ENCODE data around the gene STARD8.
"Not testable (repeated sequence)": the region's sequence is repeated elsewhere in the genome, so short reads cannot be mapped to it uniquely, and the experiment has no call there.

STARD8 gene

DNA sequence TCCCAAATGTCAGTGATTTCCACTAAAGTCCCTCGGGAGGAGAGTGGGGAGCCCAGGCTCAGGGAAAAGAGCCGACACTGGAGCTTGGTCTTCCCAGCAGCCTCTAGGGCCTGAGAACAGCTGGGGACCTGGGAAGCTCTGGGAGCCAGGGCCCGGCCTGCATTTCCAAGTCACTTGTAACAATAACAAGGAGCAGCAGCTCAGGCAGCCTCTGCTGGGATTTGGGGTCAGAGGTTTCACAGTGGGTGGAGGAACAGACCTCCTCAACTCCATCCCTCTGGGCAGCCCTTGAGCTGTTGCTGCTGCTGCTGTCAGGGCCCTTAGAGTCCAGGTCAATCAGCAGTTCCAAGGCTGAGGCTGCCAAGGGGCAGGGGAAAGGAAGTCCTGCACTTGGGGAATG, 11.1 kb downstream of the STARD8 start:
- no peak for DNase-seq (ENCODE audit: low spot score)

DNA sequence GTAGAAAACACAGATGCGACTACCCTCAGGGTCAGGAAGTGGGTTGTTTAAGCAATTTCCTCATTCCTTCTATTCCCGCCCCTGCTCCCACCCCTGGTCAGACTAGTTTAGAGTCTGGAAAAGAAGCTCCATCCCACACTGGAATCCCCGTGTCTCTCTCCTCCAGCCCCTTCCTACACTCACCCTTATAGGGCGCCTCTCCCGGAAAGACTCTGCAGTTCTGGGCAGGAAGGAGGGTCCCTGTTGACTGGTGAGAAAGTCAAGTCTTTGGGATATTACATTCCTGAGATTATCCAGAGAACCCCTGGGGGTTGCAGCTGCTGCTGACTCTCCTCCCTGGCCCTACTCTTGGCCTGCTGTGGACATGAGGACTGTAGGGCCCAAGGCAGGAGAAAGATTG, 11.9 kb downstream of the STARD8 start:
- DNase-seq (ENCODE audit: low spot score) = no peak

DNA sequence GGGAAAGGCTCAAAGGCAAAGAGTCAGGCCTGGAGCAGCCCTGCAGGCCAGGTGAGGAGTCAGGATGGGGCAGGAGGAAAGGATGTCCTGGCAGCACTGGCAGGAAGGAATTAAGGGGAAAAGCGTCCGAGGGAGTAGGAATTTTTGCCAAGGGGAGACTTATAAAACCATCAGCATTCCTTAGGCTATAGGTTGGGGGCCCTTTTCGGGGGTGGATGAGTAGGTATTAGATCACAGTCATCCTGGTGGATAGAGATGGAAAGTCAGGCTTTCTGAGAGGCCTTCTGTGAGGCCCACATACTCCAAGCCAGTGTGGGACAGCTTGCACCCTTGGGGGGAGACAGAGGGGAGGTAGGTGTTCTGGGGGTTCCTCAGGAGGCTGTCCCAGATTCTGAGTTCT, 12.3 kb downstream of the STARD8 start:
- no peak for DNase-seq (ENCODE audit: low spot score)

DNA sequence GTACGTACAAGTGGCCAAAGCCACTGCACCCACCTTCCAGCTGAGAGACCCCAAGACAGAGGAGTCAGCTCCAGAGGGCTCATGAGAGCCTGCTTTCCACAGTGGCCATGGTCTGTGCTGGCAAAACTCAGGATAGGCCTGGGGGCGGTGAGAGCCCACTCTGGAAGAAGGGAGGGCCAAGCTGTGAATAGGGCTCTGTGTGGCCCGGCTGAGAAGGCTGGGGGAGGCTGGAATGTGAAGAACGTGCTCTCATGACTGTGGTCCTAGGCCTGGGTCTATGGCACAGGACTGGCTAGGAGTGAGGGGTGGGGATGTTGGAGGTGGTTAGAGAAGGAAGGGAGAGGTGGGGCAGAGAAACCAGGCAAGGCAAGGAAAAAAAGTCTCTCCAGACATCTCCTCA, 13.3 kb downstream of the STARD8 start:
- no peak for DNase-seq (ENCODE audit: low spot score)

DNA sequence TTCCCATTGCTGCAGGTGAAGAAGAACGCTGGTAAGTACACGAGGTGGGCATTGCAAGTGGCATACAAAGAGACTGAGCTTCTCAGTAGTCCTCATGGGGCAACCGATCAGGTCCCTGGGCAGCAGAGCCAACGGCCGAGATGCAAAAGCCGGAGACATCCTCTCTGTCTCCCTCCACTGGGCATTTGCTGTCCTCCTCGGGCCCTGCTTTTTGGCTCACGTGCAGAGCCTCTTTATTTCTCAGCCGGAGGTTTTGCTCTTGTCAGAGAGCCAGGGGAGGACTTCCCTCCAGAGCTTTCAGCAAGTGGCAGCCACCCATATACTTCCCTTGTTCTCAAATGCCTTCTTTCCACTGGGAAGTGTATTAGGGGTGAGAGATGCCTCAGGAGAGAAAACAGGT, 18.0 kb downstream of the STARD8 start:
- no peak for DNase-seq (ENCODE audit: low spot score)

DNA sequence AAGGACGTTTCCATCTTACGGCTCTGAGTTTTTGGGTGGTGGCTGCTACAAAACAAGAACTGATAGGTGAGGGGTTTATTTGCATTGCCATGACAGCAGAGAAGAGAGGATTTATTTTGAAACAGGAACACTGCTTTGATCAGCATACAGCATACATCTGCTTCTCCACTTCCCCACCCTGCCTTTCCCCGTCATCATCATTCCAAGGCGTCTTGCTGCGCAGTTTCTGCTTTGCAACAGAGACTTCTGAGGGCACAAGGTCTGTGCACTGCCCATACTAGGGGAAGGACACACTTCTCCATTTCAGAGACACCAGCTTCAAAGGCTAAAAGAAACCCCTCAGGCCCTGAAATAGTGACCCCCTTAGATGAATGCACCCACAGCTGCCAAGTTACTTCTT, 19.1 kb downstream of the STARD8 start:
- DNase-seq (ENCODE audit: low spot score) = no peak

DNA sequence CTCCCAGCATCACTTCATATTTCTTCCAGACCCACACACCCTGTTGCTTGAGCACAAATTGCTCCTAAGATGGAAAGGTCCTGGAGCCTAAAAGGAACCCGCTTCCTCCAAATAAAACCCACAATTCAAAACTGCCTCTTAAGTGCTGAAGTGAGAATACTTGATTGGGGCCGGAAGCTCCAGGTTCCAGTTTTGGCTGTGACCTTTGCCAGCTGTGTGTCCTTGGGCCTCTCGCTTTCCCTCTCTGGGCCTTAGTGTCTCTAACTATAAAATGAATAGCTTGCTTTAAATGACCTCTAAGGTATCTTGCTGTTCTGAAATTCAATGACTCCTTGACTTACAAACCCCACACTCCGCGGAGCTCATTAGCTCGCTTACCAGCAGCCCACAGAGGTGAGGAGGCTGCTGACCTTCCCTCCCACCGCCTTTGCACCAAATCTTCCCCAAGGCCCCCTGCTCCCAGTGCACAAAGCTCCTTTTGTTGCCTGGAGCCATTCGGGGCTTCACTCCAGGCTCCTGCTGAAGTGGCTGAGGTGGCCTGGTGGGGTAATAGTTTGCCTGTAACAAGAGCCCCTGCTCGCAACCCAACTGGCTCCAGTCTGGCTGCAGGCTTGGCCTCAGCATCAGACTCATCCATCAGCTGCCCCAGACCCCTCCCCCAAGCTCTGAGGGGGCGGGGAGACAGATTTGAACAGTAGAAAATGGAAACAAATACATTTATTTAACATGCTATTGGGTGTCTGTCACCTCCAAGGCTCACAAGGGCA, 21.8 kb downstream of the STARD8 start:
- no peak for DNase-seq (ENCODE audit: low spot score)

DNA sequence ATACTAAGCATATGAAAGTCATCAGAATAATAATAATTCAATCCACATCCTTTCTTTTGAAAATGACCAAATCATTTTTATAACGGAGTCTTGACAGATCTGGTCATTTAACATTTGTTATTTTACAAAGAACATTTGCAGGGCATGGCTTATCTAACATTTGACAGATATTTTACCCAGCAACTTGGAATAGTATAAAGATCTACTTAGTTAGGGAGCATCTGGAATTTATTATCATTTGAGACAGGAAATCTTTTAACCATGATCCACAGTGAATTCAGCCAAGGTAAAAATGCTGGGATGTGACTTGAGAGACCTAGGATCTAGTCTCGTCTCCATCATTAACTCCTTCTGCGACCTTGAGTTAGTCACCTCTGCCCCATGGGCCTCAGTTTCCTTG, 22.4 kb downstream of the STARD8 start:
- DNase-seq (ENCODE audit: low spot score) = no peak

DNA sequence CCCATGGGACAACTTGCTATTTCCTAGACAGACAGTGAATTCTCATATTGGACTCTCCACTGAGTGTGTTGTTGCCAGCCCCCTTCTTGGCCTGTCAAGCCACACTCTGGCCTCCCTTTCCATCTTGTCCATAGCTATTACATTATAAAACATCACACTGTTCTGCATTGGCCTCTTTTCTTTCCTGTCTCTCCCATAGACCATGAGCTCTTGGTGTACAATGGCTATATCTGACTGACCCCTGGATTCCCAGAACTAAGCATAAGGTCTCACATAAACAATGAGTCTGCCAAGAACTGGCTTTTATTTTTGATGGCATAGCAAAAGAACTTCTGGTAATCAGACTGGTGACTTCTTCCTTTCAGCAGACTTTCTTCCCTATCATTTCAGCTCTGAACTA, 23.8 kb downstream of the STARD8 start:
- no peak for DNase-seq (ENCODE audit: low spot score)

DNA sequence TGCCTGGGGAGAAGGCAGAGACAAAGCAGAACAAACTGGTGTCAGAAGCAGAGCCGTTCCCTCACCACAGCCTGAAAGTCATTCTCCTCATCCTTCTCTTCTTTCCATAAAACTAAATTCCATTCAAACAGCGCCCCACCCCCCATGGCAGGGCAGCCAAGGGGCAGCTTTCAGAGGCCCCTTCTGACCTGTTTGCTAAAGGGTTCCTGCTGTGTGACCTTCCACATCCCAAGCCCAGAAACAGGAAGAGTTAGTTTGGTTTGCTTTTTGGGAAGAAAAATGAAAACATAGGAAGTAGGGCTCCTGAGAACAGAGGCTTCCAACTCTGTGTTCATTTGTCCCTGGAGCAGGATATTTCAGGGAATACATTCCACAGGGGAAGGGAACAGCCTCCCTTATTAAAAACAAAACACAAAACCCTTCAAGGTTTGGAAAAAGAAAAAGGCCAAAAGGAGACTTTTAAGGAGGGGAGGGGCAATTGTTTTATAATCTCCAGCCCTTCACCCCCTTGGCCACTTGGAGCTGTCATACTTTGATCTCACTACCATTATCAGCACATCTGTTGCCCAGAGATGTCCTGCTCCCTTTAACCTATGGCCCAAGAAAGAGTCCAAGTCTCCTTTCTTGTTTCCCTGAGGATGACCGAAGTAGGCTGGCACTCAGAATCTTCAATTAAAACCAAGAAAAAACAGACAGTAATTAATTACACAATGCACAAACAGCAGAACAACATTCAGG, 25.3 kb downstream of the STARD8 start:
- DNase-seq (ENCODE audit: low spot score) = no peak

DNA sequence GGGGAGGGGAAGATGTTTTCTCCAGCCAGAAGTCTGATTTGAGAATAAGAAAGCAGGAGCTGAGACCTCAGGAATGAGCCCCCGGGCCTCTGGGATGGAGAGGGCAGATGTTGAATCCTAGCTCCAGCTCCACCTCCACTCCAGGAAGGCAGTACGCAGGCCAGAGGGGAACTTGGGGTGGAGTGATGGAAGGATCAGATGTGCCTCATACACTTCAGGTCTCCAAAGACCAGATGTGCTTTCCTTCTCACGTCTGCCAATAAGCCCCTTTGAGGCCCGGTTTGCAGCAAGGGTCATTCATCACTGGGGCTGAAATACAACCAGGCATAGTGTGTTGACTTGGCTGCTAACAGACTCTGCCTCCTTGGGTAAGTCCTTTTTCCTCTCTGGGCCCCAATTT, 28.1 kb downstream of the STARD8 start:
- no peak for DNase-seq (ENCODE audit: low spot score)

DNA sequence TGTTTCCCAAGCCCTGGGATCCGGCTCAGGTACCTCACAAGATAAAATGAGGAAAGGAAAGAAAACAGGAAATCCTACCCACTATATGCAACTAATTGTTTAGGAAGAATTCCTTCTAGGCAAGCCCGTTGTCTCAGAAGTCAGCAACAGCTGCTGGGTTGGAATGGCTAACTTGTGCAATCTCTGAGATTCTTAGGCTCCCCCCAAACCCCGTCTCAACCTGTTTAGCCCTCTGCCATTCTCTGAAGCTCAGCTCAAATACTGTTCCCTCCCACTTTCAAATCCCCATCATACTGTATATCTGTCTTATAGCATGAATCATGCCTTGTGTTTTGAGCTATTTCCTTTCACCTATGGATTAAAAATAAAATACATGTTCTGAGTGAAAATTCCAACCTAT, 28.9 kb downstream of the STARD8 start:
- no peak for DNase-seq (ENCODE audit: low spot score)

DNA sequence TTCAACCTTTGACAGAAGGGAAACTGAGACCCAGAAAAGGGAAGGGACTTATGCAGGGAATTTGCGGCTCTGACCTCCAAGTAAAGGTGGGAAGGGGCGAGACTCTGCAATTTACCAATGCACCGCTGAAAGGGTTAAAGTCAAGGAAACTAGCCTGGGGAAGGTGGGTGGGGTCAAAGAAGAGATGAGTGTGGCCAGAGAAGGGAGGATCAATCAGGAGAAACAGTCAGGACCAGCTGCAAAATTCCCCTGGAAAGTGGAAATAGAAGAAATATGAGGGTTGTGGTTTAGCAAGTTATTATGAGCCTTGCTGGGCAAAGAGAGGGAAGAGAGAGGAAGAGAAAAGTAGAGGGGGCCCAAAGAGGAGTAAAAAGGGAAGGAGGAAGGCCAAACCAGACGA, 30.5 kb downstream of the STARD8 start:
- no peak for DNase-seq (ENCODE audit: low spot score)

DNA sequence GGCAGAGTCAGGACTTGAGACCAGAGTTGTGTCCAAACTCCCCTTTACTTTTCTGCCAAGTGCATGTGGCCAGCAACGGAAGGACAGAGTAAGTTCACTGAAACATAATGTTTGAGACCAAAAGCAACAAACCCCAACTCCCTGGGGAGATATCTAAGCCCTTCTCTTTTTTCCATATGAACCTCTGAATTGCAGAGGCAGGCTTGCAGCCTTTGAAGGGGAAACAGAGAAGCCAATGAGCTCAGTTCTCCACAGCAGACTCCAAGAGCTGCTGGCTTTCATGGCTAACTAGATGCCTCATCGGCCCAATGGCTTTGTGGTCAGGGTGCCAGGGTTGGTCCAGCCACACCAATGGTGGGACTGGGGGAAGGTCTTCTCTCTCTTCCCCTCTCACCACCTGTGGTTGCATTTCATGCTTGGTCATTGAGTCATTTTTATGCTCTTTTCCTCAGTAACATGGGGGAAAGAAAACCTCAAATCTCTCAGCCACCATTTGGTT, 34.0 kb downstream of the STARD8 start:
- DNase-seq (ENCODE audit: low spot score) = no peak

DNA sequence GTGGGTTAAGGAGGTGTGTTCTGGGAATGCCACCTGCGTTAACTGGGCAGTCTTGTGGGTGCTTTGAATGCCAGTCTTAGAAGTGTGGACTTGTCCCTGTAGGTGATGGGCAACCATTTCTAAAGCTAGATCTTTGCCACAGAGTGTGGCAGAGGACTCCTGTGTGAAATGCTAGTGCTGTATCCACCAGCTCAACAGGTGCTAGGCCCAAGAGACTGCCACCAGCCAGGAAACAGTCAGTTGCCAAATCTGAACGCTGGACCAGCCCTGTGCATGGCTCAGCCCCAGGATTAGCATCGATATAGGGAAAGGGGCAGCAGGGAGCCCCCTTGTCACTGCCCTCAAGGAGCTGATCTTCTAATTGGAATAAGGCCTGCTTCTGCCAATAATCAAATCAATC, 35.3 kb downstream of the STARD8 start:
- no peak for DNase-seq (ENCODE audit: low spot score)

DNA sequence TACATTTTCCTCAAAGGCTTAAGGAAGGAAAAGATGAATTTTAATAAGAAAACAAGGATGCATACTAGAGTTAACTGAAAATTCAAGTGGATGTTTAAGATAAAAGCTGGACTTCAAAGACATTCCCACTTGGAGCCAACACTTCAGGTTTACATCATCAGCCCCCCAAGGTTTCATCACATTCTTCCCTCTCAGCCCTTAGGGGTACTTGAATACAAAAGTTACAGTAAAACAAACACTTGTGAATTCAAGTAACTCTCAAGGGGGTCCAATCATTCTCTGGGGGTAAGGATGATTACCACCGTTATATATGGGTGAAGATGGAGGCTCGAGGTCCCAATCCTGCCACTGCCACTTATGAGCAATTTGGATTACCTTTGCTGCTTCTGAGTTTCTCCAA, 36.1 kb downstream of the STARD8 start:
- DNase-seq (ENCODE audit: low spot score) = no peak

DNA sequence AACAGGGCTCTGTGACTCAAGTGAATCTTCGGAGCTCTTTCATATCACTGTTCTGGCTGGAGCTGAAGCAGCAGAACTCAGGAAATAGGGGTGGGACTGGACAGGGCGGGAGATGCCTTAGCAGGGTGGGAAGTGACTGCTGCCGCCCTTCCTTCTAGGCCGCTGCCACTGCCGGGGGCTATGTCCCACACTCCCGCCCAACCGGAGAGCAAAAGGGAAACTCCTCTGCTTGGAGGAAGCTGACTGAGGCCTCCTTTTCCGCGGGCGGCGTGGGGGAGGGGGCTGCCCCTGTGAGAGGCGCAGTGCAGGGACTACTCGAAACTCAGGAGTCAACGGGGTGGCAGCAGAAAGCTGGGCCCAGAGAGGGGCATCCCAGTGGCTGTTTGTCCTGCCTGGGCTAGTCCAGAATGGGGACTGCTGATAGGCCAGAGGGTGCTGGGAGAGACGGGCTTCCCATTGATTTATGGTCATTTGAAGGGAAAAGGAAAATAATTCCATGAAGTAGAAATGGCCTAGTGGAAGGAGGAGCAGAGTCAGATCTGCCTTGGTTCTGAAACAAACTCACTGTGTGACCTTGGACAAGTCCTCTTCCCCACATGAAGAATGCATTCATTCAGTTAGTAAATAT, 36.9 kb downstream of the STARD8 start:
- no peak for DNase-seq (ENCODE audit: low spot score)

DNA sequence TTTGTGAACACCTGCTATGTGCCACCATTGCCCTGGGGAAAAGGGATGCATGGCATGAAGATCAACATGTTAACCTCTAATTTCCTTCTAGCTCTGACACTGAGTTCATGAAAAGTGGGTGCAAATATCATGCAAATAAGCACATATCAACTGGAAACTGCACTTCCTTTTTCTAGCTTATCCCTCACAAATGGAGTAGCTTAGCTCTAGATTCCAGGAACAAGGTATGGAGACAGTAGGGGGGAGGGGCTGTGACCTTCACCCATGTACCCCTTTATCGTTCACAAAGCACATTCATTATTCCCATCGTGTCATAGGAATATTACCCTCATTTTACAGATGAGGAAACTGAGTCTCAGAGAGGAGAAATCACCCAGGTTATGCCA, 37.4 kb downstream of the STARD8 start:
- no peak for DNase-seq (ENCODE audit: low spot score)

DNA sequence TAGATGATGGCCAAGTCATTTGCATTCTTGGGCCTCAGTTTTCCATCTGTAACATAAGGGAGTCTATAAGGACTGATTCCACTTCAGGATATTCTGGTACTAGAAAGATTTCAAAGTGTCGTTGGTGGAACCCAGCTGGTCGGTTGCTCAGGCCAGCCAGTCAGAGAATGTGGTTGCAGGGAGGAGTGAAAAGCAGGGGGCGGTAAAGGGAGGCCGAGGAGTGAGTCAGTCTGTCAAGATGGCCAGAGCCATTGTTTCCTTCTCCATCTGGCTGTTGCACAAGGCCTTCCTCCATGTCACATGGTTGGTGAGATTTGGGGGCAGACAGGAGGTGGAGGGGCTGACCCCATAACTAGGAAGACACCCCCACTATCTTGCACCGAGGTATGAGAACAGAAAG, 38.2 kb downstream of the STARD8 start:
- DNase-seq (ENCODE audit: low spot score) = no peak

DNA sequence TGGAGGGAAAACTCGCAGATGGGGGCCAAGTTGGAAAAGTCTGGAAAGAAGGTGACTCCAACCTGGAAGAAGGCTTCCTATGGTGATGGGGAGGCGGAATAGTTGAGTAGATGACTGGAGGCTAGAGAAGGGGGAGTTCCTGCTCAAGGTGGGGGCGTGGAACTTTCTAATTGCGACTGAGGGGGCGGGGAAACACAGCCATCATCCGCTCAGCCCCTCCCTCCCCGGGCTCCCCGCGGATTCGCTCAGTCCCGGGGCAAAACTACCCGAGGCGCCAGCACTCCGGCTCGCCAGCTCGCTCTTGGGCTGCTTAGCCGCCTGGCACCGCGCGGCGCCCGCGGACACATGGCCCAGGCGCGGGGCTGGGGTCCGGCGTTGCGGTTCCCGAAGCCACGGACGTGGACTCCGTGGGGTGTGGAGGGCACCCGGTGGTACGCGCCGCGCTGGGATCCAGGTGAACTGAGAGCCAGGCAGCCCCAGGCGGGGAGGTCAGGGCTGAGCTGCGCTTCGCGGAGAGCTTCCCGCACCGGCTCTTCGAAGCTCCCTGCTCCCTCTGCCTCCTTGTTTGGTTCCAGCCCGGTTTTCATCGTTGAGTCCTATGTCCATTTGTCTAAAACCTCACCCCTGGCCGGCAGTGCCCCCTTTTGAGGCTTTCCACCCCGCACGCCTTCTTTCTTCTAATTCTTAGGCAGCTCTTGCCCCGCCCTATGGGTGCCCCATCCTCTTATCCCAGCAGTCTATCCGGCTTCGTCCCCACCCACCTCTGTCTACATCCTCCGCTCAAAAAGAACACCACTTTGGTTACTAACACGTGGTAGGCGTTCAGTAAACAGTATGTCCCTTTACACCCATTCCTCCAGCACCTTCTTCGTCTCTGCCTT, 38.9 kb downstream of the STARD8 start:
- no peak for DNase-seq (ENCODE audit: low spot score)

DNA sequence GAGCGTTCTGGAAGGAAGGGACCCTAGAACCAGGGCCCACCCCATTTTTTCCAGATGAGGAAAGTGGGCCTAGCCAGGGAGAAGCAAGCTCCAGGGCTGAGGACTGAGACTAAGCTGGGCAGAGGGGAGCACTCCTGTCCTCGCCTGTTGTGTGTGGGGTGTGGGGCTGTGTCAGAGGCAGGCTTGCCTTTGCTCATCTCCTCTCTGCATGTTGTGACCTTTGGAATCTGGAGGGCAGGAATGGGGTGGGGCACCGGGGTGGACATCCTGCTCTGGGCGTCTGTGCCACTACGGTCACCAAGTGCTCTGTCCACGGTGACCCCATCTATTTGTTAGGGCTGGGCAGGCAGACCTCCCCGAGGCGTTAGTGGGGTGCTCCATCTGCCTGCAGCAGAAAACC, 41.5 kb downstream of the STARD8 start:
- DNase-seq (ENCODE audit: low spot score) = not testable (repeated sequence)

DNA sequence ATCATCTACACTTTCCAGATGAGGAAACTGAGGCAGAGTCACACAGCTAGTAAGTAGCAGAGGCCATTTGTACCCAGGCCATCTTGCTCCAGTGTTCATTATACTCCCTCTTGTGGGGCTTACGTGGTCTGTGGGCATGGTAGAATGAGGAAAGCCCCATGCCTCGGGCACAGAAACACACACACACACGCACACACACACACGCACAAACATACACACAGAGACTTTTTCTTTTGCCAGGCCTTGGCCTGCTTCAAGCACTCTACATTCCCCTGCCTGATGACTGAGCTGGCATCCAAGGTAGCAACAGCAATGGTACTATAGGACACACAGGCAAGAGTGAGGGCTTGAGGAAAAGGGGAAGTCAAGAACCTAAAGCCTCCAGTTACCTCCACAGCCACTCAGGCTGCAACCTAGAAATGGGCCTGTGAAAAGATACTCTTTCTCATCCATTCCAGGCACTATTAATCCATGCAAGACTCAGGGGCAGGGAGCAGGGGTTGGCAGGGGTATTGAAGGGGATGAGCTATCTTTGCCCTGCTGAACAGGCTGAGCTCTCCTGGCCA, 43.6 kb downstream of the STARD8 start:
- no peak for DNase-seq (ENCODE audit: low spot score)
